GM21526 (cell line): ENCODE data around the gene DNAH1.
"Not testable (repeated sequence)": the region's sequence is repeated elsewhere in the genome, so short reads cannot be mapped to it uniquely, and the experiment has no call there.

Experiments used
- ATAC-seq: cut with Tn5 transposase; IDR thresholded peaks from one replicate; pipeline ENCODE4 v1.9.1; 2021; ENCODE audit warnings: moderate library complexity; ENCODE audit not compliant: unreplicated experiment, low FRiP score

Gene DNAH1

GRCh38 chr3:52331091-52331490 is 15.0 kb downstream of the DNAH1 start:
- no peak for ATAC-seq

- ATAC-seq, result no peak
These were observed 15.8 kb downstream of the DNAH1 start for GRCh38 chr3:52331906-52332305.

DNA sequence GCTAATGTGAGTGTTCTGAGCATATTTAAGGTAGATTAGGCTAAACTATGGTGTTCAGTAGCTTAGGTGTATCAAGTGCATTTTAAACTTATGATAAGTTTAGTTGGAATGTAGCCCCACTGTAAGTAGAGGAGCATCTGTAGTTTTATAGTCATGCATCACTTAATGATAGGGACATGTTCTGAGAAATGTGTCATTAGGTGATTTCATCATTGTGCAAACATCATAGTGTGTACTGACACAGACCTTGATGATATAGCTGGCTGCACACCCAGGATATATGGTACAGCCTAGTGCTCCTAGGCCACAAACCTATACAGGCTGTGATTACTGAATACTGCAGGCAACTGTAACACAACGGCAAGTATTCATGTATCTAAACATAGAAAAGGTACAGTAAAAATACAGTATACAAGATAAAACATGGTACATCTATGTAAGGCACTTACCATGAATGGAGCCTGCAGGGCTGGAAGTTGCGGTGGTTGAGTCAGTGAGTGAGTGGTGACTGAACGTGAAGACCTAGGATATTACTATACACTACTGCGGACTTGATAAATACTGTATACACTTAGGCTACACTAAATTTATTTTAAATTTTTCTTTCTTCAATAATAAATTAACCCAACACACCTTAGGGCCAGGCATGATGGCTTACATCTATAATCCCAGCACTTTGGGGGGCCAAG is 17.9 kb downstream of the DNAH1 start:
- ATAC-seq, result no peak

DNA sequence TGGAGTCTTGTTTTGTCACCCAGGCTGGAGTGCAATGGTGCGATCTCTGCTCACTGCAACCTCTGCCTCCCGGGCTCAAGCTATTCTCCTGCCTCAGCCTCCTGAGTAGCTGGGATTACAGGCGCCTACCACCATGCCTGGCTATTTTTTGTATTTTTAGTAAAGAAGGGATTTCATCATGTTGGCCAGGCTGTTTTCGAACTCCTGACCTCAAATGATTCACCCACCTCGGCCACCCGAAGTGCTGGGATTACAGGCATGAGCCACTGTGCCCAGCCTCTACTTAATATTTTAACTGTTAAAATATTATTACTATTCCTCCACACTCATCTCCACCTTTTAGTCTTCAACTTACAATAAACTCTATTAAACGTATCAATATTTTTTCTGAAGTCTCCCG is 22.0 kb downstream of the DNAH1 start:
- ATAC-seq, result not testable (repeated sequence)

DNA sequence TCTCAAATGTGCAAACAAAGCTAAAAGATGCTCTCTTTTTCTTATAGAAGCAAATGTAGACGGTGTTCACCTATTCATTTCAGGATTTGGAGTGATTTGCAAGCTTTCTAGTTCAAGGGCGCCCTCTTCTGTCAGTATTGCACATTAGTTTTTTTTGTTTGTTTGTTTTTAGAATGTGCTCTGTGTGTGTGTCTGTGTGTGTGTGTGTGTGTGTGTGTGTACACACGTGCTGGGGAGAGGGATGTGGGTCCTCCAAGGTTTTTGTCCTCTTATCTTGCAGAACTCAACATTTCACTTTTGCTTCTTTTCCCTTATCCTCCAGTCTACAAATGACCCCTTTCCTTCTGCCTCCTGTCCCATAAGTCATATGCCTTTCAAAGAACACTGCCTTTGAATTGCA is 23.5 kb downstream of the DNAH1 start:
- ATAC-seq, result no peak

DNA sequence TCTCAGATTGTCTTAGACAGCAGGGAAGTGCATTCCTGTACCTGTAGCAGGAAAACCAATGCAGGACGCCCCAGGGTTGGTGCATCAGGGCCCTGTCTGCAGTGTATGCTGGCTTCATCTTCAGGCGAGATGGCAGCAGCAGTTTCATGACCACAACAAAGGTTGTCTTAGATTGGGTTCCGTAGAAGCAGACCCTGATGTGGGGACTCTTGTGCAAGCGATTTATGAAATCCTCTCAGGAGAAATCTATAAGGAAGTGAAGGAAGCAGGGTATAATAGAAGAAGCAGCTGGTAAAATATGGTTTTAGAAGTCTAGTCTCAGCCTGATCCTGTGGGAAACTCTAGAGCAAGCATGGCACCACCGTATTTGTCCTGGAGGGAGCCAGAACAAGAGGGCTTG is 25.0 kb downstream of the DNAH1 start:
- ATAC-seq, result no peak

DNA sequence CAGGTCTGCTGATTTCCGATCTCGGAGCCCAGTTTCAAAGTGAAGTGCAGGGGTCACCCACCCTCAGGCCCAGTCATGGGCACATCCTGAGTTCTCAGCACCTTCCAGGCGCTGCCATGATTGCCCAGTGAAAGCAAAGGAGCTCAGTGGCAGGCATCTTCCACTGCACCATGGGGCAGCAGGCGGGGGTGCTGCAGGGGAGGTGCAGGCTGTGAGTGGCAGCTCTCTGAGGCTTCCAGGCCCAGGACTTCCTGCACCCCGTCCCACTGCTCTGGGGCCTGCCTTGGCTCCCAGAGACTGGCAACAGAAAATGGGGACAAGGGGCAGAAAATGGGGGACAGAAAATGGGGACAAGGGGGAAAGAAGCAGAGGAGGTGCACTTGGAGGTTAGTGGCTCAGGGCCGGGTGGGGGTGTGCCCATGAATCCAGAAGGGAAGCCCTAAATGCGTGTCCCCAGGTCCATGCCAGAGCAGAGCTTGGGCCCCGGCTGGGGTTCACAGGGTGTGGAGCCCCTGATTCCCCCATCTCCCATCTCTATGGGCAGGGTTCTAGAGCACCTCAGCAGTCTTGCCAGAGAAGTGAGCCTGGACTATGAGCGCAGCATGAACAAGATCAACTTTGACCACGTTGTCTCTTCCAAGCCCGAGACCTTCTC is 28.0 kb downstream of the DNAH1 start:
- ATAC-seq, result no peak

DNA sequence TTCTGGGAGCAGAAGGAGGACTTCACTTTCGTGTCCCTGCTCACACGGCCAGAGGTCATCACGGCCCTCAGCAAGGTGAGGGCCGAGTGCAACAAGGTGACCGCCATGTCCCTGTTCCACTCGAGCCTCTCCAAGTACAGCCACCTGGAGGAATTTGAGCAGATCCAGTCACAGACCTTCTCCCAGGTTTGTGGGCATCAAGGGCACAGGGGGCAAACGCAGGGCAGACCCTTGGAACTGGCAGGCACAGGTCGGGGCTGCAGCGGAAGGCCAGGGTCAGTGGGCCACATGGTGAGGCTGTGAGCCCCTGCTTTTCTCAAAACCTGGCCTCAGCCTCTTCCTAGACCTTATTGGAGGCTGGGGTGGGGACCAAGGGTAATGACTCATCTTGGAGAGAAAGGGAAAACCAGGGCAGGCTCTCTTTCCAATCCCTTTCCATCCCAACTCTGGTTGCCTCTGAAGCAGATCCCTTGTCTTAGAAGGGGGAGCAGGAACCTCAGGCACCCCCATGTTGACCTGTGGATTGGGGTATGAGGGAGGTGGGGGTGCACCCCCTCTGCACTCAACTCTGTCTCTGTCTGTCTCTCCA is 29.5 kb downstream of the DNAH1 start:
- ATAC-seq, result no peak

DNA sequence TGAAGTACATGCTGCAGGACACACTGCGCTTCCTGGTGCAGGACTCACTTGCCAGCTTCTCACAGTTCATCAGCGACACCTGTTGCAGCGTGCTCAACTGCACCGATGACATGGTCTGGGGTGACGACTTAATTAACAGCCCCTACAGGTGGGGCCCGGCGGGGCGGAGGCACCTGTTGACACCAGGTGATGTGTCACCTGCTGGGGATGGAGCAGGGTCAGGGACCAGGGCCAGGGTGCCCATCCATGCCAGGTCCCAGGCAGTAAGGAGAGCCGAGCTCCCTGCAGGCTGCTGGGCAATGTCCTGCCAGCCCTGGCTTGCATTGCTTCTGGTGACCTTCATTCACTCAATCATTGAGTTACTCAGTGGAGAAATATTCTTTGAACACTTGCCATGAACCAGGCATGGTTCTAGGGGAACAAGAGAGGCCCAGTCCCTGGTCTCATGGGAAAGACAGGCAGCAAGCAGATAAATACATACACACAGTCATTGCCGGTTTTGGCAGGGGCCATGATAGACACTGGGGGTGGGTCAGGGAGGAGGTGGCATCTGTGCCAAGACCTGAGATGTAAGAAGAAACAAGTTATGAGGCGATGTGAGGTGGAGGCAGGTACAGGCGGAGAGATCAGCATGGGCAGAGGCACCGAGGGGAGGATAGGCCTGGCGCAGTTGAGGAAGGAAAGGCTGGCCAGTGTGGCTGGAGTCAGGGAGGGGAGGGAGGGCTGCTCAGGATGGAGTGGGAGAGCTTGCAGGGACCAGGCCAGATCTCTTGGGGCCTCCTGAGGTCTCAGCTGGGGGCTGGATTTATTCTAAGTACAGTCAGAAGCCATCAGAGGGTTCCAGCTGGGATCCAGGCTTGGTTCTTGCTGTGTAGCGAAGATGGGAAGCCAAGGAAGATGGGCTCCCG is 30.8 kb downstream of the DNAH1 start:
- ATAC-seq, result no peak

- ATAC-seq, result no peak
These were observed 31.9 kb downstream of the DNAH1 start for GRCh38 chr3:52347716-52348635.

GRCh38 chr3:52349131-52349530 is 33.0 kb downstream of the DNAH1 start:
- no peak for ATAC-seq

GRCh38 chr3:52349611-52350395 is 33.7 kb downstream of the DNAH1 start:
- ATAC-seq, result no peak

DNA sequence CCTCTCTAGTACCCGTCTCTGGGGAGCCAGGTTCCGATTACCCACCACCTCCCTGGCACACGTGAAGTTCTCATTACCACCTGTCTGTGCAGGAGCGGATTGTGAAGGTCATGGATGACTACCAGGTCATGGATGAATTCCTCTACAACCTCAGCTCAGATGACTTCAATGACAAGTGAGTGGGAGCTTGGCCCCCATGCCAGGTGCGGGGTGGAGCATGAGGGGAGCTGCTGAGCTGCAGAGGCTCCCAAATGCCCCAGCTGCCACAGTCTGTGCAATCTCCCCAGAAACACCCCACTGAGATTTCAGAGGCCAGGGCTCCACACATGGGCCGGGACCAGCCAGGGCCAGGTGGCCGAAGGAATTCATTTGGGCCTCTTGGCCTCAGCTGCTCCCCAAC is 34.3 kb downstream of the DNAH1 start:
- ATAC-seq, result no peak

GRCh38 chr3:52350981-52351761 is 35.1 kb downstream of the DNAH1 start:
- ATAC-seq, result no peak

DNA sequence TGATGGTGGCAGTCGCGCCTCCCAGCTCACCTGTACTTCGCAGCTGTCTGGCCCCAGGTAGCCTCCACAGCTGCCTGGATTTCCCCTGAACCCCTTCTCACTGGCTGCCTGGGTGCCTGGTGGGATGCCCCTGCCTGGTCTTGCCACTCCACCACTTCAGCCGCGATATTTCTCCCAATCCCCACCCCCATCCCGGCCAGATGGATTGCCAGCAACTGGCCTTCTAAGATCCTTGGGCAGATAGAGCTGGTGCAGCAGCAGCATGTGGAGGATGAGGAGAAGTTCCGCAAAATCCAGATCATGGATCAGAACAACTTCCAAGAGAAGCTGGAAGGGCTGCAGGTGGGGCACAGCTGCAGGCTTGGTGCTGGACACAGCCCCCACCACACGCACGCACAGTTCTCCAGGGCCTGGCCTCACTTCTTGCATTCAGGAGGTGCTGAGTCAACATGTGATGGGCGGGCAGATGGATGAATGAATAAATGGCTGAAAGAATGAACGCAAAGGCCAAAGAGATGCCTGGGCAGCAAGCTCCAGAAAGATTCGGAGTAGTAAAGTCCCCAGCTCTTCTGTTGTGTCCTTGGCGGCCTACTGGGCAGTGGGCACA is 35.7 kb downstream of the DNAH1 start:
- no peak for ATAC-seq

DNA sequence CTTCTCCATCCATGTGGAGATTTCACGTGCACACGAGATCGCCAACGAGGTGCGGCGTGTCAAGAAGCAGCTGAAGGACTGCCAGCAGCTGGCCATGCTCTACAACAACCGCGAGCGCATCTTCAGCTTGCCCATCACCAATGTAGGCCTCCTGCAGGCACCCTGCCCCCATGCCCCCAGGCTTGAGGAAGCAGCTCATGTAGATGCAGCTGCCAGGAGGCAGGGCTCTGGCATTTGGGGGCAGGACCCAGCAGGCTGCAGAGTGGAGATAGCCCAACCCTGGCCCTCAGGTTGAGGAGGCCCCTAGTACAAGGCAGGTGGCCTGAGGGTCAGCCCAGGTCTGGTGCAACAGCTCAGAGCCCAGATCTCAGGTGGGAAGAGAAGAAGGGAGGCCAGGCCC is 36.4 kb downstream of the DNAH1 start:
- no peak for ATAC-seq

GRCh38 chr3:52353291-52353855 is 37.3 kb downstream of the DNAH1 start:
- ATAC-seq, result no peak

GRCh38 chr3:52354676-52355075 is 38.6 kb downstream of the DNAH1 start:
- ATAC-seq, result no peak
